Left renal cortex interstitium (tissue), 4 donors: ENCODE data around the gene GAREM1. TPM values are rescaled to one million over a fixed set of nuclear protein-coding genes. Genes with fewer than 3 reads are reported as not detected.
A peak's percentile ranks its signal among the peaks of the same experiment; 100 is the strongest.

ENCODE experiments used
- DNase-seq, 4 donors: peaks; one replicate each; pipeline ENCODE4 v3.0.0-alpha.2; 2013; ENCODE audit warnings: low read depth in 4 of 4, low spot score in 2 of 4, missing footprints in 1 of 4
- polyA plus RNA-seq, 4 donors: library from polyadenylated mRNA; unstranded; fragments of 120-200 nt; gene quantifications; one replicate each; pipeline ENCODE4 v1.2.1, GENCODE V29; 2013; ENCODE audit not compliant: insufficient read length in 4 of 4

The GAREM1 gene
- polyA plus RNA-seq, 4 donors = 25.7 to 34.2 (median 31.0) TPM

DNA sequence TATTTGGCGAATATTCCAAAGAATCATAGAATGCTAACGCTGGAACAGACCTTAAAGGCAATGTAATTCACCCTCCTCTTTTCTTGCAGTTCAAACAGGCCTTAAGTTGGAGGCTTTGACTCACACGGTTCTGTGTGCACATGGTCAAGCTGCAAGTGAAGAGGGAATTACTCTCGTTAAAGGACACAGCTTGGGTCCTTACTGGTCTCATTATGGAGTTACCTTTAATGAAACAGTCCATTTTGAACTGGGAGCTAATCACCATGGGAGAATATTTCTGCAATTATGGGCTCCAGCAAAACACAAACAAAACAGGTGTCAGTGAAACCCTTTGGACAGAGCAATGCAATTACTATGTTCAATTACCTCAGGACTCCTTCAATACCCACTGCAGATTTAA is 135.5 kb downstream of the GAREM1 start:
- DNase-seq = no peak

DNA sequence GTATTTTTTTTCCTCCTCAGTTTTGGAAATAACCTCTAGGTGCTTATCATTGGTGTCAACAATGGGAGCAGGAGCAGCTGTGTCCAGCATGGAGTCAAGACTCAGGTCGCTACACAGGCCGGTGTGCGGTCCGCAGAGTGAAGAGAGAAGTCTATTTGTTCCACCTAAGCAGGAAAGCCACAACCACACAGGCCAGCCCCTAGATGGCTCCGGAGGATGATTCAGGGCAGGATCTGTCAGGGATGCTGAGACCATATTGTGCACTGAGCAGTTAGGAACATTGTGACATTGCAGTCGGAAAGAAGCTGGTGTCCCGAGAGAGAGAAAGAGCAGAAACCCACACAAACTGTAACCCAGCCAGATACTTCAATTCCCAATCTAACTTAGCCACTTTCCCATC is 136.9 kb downstream of the GAREM1 start:
- no peak for DNase-seq

DNA sequence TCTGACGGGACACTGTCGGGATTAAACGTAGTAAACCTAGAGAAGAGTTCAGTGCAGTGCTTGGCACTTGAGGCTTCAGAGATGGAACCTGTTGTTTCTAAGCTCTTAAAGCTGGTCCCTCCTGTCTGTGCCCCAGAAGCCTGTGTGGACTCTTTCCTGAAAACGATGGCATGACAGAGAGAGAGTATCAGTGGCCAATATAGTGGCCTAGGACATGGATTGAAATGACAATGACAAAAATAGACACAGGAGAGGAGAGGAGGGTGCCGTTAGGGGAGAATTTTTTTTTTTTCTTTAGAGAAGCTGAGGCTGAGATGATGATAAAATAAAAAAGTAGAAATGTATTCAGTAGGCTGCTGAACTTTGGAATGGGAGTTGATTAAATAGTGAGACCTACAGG is 138.0 kb downstream of the GAREM1 start:
- no peak for DNase-seq

DNA sequence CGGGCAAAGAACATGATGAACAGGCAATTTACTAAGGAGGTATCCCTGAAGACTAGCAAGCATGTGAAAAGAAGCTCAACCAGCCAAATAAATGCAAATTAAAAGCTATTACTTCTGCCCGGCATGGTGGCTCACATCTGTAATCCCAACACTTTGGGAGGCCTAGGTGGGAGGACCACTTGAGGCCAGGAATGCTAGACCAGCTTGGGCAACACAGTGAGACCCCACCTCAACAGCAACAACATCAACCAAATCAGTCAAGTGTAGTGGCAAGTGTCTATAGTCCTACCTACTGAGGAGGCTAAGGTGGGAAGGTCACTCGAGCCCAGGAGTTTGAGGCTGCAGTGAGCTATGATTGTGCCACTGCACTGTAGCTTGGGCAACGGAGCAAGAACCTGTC is 141.7 kb downstream of the GAREM1 start:
- DNase-seq = no peak

GRCh38 chr18:32328379-32328778 is 142.3 kb downstream of the GAREM1 start:
- DNase-seq = no peak

GRCh38 chr18:32326450-32327308 is 144.0 kb downstream of the GAREM1 start:
- DNase-seq = no peak

- no peak for DNase-seq
These were observed 146.5 kb downstream of the GAREM1 start for GRCh38 chr18:32324181-32324580.

- DNase-seq = no peak
These were observed 148.9 kb downstream of the GAREM1 start for GRCh38 chr18:32321826-32322225.

- no peak for DNase-seq
These were observed 151.6 kb downstream of the GAREM1 start for GRCh38 chr18:32319084-32319483.

- no peak for DNase-seq
These were observed 152.1 kb downstream of the GAREM1 start for GRCh38 chr18:32318581-32318980.

- no peak for DNase-seq
These were observed 153.0 kb downstream of the GAREM1 start for GRCh38 chr18:32317651-32318050.

DNA sequence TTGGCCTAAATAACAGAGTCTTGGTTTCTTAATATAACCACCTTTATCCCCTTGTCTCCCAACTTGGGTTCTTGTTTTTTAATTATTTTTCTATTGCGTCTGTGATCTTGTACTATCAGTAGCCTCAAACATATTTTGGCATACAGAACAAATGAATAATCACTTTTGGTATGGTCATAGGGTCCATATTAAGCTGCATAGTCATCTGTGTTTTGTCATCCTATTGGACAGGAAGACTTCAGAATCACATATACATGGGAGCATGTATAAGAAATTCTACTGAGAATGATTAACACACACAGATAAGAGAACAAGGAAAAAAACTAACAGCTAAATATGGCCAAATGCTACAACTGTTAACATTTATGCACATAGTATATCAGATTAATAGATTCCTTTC is 154.8 kb downstream of the GAREM1 start:
- no peak for DNase-seq

GRCh38 chr18:32310774-32311173 is 159.9 kb downstream of the GAREM1 start:
- no peak for DNase-seq

- DNase-seq = peak in 3 of 4 donors; percentile 56 to 67 (median 65)
These were observed 160.6 kb downstream of the GAREM1 start for GRCh38 chr18:32310101-32310500.

GRCh38 chr18:32308493-32309120 is 162.1 kb downstream of the GAREM1 start:
- no peak for DNase-seq

DNA sequence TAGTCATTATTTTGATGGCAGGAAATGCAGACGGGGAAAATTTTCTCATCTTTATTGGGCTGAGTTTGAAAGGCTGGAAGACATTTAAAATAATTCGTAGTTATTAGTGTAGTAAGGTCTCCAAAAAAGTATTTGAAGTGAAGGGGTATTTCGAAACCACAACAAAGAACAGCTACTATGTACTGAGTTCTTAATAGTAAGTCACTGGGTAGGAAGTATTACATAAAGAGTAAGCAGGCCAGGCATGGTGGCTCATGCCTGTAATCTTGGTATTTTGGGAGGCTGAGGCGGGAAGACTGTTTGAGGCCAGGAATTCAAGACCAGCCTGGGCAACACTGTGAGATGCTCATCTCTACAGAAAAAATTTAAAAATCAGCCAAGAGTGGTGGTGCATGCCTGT is 167.3 kb downstream of the GAREM1 start:
- DNase-seq = no peak

DNA sequence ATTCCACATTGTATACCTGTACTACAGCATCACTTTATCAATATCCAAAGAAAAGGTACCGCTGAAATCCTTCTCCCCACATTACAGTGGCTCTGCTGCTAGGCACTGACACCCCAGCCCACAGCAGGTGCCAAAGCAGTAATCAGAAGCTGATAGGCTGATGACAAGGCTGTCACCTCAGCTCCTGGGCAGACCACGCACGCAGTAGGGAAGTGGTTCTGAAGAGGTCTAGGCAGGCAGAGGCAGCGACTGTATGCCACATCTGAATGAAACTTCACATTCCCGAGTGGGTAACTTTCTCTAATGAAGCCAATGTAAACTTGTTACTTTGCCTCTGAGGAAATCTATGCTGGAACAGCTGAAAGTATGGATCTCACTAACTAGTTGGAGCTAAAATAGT is 167.9 kb downstream of the GAREM1 start:
- DNase-seq = no peak

DNA sequence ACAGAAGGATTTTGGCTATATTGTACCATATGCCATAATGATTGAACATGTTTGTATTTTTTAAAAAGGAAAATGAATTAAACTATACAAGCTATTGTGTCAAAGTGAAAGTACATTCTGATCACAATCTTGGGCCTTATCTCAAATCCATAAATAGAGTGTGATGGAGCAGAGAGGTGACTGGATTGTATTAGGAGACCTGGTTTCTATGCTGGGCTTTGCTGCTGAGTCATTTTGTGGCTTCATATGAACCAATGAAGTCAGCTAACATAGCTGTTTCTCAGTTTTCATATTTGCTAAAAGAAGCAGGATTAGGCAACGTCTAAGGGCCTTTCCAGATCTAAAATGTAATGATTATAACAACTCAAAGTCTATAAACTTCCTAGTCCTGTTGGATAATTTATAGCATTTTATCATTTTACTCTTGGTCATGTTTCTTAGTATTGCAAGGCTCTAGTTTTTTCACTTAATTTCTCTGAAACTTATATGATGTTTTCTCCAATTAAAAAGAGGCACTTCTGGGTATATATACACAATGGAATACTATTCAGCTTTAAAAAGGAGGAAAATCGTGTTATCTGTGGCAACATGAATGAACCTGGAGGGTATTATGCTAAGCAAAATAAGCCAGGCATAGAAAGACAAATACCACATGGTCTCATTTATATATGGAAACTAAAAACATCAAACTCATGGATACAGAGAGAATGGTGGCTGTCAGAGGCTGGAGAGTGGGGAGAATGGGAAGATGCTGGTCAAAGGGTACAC is 168.5 kb downstream of the GAREM1 start:
- DNase-seq = no peak

DNA sequence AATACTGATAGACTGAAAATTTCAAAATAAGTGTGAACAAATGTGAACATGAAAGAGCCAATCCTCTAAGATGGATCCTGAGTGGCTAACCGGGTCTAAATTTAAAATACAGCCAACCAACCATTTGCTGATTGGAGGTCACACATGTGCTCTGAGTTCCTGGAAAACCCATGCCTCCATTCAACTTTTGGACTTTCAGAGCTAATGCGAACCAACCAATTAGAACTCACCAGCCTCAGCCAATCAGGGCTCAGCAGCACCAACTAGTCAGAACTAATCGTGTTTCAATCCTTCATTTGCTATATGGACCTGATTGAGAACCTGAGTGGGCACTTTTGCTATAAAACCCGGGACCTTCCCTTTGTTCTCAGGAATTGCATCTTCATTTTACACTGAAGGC is 169.3 kb downstream of the GAREM1 start:
- no peak for DNase-seq

GRCh38 chr18:32300914-32301313 is 169.8 kb downstream of the GAREM1 start:
- DNase-seq = no peak

- DNase-seq = no peak
These were observed 171.2 kb downstream of the GAREM1 start for GRCh38 chr18:32299484-32299883.
